NCI-H1694 (cell line): ENCODE data around the gene MN1.

ENCODE experiments used
- DNase-seq: peaks from one replicate; lab custom pipeline; 2025; lab: John Stamatoyannopoulos, UW

The MN1 gene

GRCh38 chr22:27827604-27828587 lies 26.3 kb upstream of the MN1 start:
- DNase-seq = no peak

GRCh38 chr22:27825174-27825573 lies 23.6 kb upstream of the MN1 start:
- DNase-seq = no peak

- DNase-seq = no peak
Observed at GRCh38 chr22:27823221-27823620, 21.7 kb upstream of the MN1 start.

GRCh38 chr22:27820896-27821866 lies 19.6 kb upstream of the MN1 start:
- no peak for DNase-seq

- DNase-seq = no peak
Observed at GRCh38 chr22:27816552-27816951, 15.0 kb upstream of the MN1 start.

GRCh38 chr22:27815826-27816530 lies 14.4 kb upstream of the MN1 start:
- no peak for DNase-seq

GRCh38 chr22:27814993-27815392 lies 13.4 kb upstream of the MN1 start:
- DNase-seq = no peak

GRCh38 chr22:27811778-27812177 lies 10.2 kb upstream of the MN1 start:
- no peak for DNase-seq

- peak; percentile 43 for DNase-seq
Observed at GRCh38 chr22:27810609-27811151, 9.1 kb upstream of the MN1 start.

GRCh38 chr22:27809700-27810608 lies 8.4 kb upstream of the MN1 start:
- no peak for DNase-seq

GRCh38 chr22:27809226-27809603 lies 7.7 kb upstream of the MN1 start:
- DNase-seq = no peak

- no peak for DNase-seq
Observed at GRCh38 chr22:27808451-27809225, 7.1 kb upstream of the MN1 start.

GRCh38 chr22:27805841-27806240 lies 4.3 kb upstream of the MN1 start:
- no peak for DNase-seq

- peak; percentile 40 for DNase-seq
Observed at GRCh38 chr22:27804470-27805297, 3.1 kb upstream of the MN1 start.

- DNase-seq = no peak
Observed at GRCh38 chr22:27803841-27804415, 2.4 kb upstream of the MN1 start.

- no peak for DNase-seq
Observed at GRCh38 chr22:27802346-27803073, 954 bp upstream of the MN1 start.

- DNase-seq = no peak
Observed at GRCh38 chr22:27801202-27801615, 347 bp downstream of the MN1 start.
